Embryonic facial prominence (tissue), 1 donor: ENCODE results near the gene NEK2.
"Not testable (repeated sequence)": the region's sequence is repeated elsewhere in the genome, so short reads cannot be mapped to it uniquely, and the experiment has no call there.

Source experiments
- DNase-seq: peaks from one replicate; pipeline ENCODE4 v3.0.0-alpha.2; 2016; ENCODE audit errors: extremely low spot score

Gene NEK2

GRCh38 chr1:211632808-211633523 is 42.5 kb downstream of the NEK2 start:
- no peak for DNase-seq

DNA sequence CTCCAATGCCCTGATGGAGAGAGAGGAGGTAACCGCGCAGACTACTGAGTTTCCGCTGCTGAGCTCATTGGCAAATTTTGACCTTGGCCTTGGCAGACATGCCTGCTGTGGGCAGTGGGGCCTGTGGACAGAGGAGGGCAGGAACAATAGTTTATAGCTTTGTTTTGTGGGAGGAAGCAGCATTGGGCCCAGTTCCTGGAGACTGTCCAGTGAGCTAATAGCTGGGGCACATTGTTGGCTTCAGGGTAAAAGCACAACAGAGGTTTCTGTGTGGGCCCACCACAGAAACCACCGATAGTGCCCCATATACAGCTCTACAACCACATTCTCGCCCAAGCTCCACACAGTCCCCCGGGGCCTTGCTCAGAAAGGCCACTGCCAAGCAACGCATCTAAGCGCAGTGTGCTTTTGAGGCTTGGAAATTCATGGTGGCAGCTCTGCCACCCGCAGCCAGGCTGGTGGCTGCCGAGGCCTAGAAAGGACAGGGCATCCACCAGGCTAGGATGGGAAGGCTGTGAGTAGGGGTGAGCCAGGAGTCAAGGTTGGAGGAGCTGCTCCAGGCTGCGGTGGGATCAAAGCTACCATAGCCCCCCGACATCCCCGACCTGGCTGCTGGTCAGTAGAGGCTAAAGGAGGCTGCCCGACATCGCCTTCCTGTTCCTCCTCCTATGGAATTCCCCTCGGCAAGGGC is 43.2 kb downstream of the NEK2 start:
- DNase-seq: no peak

- DNase-seq: no peak
Observed at GRCh38 chr1:211631168-211631567, 44.3 kb downstream of the NEK2 start.

GRCh38 chr1:211630236-211631081 is 45.0 kb downstream of the NEK2 start:
- no peak for DNase-seq

DNA sequence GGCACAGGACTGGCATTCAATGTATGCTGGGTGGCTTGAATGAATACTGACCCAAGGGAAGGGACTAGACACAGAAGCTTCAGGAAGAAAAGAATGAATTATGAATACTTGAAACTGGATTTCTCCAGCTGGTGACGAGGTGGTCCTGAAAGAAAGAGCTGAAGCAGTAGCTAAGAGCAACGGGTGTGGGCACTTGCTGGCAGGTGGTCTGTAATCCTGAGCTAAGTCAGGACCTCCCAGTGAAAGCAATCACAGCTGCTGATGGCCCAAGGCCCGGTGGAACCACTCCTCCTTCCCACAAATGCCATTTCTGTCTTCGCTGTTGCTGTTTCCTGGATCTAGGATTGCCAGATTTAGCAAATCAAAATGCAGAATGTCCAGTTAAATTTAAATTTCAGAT is 47.0 kb downstream of the NEK2 start:
- DNase-seq: no peak

- DNase-seq: no peak
Observed at GRCh38 chr1:211627259-211627658, 48.2 kb downstream of the NEK2 start.

DNA sequence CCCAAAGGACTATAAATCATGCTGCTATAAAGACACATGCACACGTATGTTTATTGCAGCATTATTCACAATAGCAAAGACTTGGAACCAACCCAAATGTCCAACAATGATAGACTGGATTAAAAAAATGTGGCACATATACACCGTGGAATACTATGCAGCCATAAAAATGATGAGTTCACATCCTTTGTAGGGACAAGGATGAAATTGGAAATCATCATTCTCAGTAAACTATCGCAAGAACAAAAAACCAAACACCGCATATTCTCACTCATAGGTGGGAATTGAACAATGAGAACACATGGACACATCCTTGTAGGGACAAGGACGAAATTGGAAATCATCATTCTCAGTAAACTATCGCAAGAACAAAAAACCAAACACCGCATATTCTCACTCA is 49.6 kb downstream of the NEK2 start:
- not testable (repeated sequence) for DNase-seq

GRCh38 chr1:211625040-211625439 is 50.4 kb downstream of the NEK2 start:
- no peak for DNase-seq

DNA sequence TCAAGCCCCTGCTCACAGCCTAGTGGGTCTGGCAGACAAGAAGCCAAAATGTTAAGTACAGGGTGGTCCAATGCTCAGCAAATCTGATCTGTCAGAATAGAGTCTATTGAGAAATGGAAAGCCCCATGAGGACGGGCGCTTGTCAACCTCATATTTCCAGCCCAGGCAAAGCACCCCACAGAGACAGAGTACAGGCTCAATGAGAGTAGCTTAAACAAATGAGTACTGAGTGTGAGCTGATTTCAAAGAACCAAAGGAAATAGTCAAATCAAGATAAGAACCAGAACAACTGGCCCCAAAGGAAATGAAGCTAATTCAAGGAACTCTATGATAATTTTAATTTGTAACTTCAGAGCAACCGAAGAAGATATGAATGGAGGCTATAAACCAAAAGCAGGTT is 51.9 kb downstream of the NEK2 start:
- DNase-seq: no peak

GRCh38 chr1:211621447-211622198 is 53.8 kb downstream of the NEK2 start:
- DNase-seq: no peak

DNA sequence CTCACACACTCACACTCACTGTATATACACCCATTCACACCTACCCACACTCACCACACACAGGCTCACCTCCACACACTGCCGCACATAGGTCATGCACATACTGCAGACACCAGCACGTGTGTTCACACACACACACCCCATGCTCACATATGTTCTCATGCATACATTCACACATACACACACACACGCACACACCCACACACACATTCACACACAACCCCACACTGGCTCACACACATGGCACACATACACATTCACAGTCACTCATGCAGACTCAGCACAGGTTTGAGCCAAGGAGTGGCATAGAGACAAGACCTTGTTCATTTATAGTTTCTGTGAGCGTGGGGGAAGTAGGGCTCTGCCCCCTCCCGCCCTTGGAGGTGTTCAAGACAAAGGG is 55.3 kb downstream of the NEK2 start:
- no peak for DNase-seq

DNA sequence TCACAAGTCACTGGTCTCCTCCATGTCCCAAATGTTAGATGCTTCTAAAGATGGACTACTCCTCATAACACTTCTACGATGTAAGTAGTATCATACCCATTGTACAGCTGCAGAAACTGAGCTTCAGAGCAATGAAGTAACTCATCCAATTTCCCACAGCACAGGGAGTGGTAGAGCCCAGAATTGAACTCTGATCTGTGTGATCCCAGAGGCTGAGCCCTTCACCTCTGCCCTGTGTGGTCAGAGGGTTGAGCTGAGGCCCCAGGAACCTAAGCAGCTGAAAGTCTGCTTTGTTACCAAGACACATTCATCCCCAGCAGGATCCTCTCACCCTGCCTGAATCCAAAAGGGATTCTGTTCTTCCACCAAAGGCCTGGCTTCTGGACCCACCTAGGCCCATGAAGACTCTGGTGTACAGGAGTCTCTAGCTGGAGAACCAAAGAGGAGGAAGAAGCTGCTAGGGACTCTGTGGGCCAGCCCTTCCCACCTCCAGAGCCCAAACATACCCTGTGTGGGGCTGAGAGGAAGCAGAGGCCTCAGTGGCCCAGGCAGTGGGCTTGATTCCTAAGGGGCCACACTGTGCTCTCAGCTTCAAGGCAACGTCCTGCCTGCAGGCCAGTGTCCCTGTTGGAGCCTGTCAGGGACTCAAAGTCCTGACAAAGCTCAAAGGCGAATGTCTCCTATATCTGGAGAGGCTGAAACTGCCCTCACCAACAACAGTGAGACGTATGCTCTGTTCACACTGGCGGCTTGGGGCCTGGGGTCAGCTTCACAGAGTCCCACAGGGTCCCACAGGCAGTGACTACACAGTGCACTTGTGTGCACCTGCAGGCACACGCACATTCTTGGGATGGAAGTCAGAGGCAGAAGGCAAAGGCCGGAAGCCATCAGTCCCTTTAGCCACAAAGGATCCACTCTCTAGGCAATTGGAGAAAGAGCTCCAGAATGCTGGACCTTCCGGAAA is 56.1 kb downstream of the NEK2 start:
- DNase-seq: no peak

DNA sequence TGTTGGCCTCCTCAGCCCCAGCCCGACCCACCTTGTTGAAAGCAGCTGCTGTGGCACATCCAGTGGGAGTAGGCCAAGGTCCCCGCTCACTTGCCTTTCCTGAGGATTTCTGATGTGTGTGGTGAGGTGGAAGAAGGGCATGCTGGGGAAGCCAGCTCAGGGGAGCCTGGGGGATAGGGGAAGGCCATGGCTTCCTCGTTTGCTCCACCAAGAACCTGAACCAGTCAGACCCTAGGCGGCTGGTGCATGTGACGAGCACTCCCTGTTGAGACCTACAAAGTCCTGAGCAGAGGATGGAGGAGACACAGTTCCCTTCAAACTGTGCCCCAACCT is 58.5 kb downstream of the NEK2 start:
- DNase-seq: no peak

- DNase-seq: no peak
Observed at GRCh38 chr1:211616231-211616964, 59.0 kb downstream of the NEK2 start.

DNA sequence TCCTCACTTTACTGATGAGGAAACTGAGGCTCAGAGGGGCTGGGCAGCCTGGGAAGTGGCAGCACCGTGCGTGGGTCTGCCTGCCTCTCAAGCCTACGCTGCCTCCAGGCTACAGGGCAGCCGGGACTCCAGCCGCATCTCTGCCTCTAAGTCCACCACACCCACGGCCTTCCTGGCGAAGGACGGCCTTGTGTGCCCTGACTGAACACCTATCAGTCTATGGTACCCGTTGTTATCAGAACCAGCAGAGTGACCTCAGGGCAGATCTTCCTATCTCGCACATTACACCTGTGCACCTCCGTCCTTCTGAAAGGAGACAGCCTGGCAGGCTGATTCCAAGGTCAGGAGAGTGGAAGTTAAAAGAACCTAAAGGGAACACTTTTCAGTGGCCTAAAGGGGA is 60.8 kb downstream of the NEK2 start:
- no peak for DNase-seq

DNA sequence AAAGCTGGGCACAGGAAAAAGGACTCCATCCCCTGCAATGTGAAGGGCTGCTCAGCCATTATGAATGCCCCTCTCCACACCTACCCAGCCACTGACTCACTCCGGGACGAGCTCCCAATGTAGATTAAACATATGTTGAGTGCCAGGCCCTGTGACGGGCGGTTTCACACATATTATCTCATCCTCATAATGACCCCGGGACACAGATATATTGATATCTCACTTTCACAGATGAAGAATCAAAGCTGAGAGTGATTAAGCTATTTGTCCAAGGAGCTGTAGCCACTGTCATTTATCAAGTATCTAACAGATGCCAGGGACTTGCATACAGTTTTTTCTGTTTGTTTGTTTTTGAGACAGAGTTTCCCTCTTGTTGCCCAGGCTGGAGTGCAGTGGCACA is 61.5 kb downstream of the NEK2 start:
- no peak for DNase-seq

GRCh38 chr1:211613108-211613947 is 62.1 kb downstream of the NEK2 start:
- no peak for DNase-seq

- DNase-seq: no peak
Observed at GRCh38 chr1:211612786-211613107, 62.7 kb downstream of the NEK2 start.
